Measurements from ENCODE around the gene WDR5B. TPM values are rescaled to one million over a fixed set of nuclear protein-coding genes. Genes with fewer than 3 reads are reported as not detected.

WDR5B gene
- total RNA-seq, 4 donors from 2014 or later = 2.5 to 3.3 (median 3.0) TPM

DNA sequence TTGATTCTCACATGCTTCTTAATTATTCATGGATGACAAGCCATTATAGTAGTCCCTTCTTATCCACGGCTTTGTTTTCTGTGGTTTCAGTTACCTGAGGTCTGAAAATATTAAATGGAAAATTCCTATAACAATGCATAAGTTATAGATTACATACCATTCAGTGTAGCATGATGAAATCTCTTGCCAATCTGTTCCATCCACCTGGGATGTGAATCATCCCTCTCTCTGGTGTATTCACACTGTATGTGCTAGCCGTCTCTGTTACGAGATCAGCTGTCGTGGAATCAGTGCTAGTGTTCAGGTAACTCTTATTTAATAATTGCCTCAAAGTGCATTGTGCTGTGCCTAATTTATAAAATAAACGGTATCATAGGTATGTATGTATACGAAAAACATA is 5.2 kb downstream of the WDR5B start:
- H3K4me3 ChIP-seq = no peak overlapping the region
- no peaks in the 10 kb centered on the region for H3K9me3 ChIP-seq
- WGBS = 83% methylated on average over 6 of the region's 6 CpGs
- intact Hi-C loops (cut with DNase I) = no loop called here
- H3K36me3 ChIP-seq = peaks cover 16 to 71% (median 57%) of the 10 kb centered on the region in 4 donors
- peaks cover 20 to 31% (median 24%) of the 10 kb centered on the region in 4 donors for H3K4me1 ChIP-seq
- TF ChIP-seq POLR2AphosphoS5 (IDR thresholded peaks at IDR 0.05) (no peak), EP300 (IDR thresholded peaks at IDR 0.05) (no peak), POLR2A (IDR thresholded peaks at IDR 0.05; ENCODE audit: low read depth) (no peak)
- TF ChIP-seq, protein P1, sequence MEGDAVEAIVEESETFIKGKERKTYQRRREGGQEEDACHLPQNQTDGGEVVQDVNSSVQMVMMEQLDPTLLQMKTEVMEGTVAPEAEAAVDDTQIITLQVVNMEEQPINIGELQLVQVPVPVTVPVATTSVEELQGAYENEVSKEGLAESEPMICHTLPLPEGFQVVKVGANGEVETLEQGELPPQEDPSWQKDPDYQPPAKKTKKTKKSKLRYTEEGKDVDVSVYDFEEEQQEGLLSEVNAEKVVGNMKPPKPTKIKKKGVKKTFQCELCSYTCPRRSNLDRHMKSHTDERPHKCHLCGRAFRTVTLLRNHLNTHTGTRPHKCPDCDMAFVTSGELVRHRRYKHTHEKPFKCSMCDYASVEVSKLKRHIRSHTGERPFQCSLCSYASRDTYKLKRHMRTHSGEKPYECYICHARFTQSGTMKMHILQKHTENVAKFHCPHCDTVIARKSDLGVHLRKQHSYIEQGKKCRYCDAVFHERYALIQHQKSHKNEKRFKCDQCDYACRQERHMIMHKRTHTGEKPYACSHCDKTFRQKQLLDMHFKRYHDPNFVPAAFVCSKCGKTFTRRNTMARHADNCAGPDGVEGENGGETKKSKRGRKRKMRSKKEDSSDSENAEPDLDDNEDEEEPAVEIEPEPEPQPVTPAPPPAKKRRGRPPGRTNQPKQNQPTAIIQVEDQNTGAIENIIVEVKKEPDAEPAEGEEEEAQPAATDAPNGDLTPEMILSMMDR (IDR thresholded peaks at IDR 0.05) = no peak
- H3K27ac ChIP-seq (replicated peaks in 1 of 4) = no peak overlapping the region
- H3K27me3 ChIP-seq = no peaks in the 10 kb centered on the region
- no peak for DNase-seq (ENCODE audit: extremely low spot score)

DNA sequence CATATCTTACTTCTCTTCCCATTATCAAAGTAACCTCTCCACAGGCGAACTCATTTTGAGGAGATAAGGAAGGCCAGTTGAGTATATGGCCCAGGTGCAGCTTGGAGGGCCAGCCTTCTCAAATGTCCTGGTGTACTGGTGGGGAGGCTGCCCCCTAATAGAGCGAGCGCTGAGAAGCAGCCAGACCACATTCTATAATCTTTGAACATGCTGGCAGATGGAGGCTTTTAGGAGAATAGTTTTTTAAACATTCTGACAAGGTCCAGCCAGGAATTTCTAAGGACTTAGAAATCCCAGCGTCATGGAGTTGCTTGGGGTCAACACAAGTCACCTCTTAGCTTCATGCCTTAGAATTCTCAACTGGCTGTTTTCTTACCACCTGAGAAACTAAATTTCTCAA is 5.8 kb downstream of the WDR5B start:
- Histone ChIP-seq H3K4me1 (peaks cover 16 to 28% (median 20%) of the 10 kb centered on the region in 4 donors), H3K36me3 (peaks cover 16 to 75% (median 62%) of the 10 kb centered on the region in 4 donors), H3K9me3 (no peaks in the 10 kb centered on the region), H3K4me3 (no peak overlapping the region), H3K27me3 (no peaks in the 10 kb centered on the region), H3K27ac (replicated peaks in 1 of 4) (peak overlapping the region in 1 of 4 donors; percentile 2)
- intact Hi-C loops (cut with DNase I) = no loop called here
- no peak for DNase-seq (ENCODE audit: extremely low spot score)
- WGBS = 85% methylated on average over 4 of the region's 4 CpGs
- TF ChIP-seq, protein P1 (IDR thresholded peaks at IDR 0.05) = no peak
- TF ChIP-seq POLR2AphosphoS5 (IDR thresholded peaks at IDR 0.05) (no peak), EP300 (IDR thresholded peaks at IDR 0.05) (no peak)

DNA sequence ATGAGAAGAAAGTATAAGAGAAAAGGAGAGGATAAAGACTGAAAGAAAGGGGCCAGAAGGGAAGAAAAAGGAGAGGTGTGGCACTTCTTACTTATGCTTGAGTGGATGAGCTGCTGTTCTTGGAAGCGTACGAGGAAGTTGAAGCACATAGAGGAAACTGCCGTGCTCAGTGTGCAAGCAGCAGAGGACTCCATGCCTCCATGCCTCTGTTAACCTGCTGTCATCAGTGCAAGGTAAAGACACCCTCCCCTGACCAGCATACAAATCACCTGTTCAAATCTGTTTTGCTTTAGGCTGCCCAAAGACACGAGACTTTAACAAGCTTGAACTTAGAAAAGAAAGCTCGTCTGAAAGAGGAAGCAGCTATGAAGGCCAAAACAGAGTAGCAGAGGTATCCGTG is 6.4 kb downstream of the WDR5B start:
- WGBS = 66% methylated on average over 6 of the region's 6 CpGs
- no peak for DNase-seq (ENCODE audit: extremely low spot score)
- peaks cover 19 to 82% (median 68%) of the 10 kb centered on the region in 4 donors for H3K36me3 ChIP-seq
- no peak overlapping the region for H3K4me3 ChIP-seq
- no peaks in the 10 kb centered on the region for H3K27me3 ChIP-seq
- intact Hi-C loops (cut with DNase I) = no loop called here
- peak overlapping the region in 1 of 4 donors; percentile 2 for H3K27ac ChIP-seq (replicated peaks in 1 of 4)
- no peaks in the 10 kb centered on the region for H3K9me3 ChIP-seq
- peaks cover 9 to 22% (median 14%) of the 10 kb centered on the region in 4 donors for H3K4me1 ChIP-seq
- TF ChIP-seq EP300 (IDR thresholded peaks at IDR 0.05) (no peak), POLR2AphosphoS5 (IDR thresholded peaks at IDR 0.05) (no peak), POLR2A (IDR thresholded peaks at IDR 0.05; ENCODE audit: low read depth) (no peak)
- TF ChIP-seq, protein P1 (IDR thresholded peaks at IDR 0.05) = no peak

DNA sequence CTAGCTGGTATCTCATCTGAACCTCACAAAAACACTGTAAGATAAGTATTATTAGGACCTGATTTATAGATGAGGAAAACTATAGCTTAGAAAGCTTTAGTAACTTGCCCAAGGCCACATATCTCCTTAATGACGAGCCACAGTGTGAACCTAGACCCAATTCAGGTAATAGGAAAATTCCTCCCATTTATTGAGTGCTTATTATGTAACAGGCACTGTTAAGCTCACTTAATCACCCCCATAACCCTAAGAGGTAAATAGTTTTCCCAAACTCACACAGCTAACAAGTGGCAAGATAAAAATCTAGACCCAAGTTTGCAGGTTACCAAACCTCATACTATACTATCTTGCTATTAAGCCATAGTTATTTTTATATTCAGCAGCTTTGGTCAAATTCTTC is 7.9 kb downstream of the WDR5B start:
- peaks cover 23 to 94% (median 80%) of the 10 kb centered on the region in 4 donors for H3K36me3 ChIP-seq
- no peaks in the 10 kb centered on the region for H3K27me3 ChIP-seq
- no peak overlapping the region for H3K4me3 ChIP-seq
- H3K4me1 ChIP-seq = peaks cover 0 to 9% (median under 1%) of the 10 kb centered on the region in 4 donors
- WGBS = 92% methylated on average over 1 of the region's 1 CpG
- TF ChIP-seq POLR2AphosphoS5 (IDR thresholded peaks at IDR 0.05) (no peak), EP300 (IDR thresholded peaks at IDR 0.05) (no peak), POLR2A (IDR thresholded peaks at IDR 0.05; ENCODE audit: low read depth) (no peak)
- TF ChIP-seq, protein P1 (IDR thresholded peaks at IDR 0.05) = no peak
- no peak for DNase-seq (ENCODE audit: extremely low spot score)
- intact Hi-C loops (cut with DNase I) = no loop called here
- H3K9me3 ChIP-seq = no peaks in the 10 kb centered on the region
- no peak overlapping the region for H3K27ac ChIP-seq (replicated peaks in 1 of 4)

DNA sequence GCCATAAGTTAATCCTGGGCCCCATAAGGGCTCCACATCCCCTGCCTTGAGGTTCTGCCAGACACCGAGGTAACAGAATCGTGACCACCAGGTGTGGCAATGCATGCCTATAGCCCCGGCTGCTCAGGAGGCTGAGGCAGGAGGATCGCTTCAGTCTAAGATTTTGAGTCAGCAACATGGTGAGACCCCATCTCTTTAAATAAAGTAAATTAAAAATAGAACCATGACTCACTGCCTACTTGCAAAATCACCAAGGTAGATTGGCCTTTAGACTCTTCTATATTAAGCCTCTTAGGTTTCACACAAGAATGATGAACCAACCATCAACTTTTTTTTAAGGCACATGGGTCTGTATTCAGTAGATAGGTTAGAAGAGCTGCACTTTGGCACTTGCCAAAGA is 9.7 kb downstream of the WDR5B start:
- Histone ChIP-seq H3K27me3 (no peaks in the 10 kb centered on the region), H3K4me1 (no peaks in the 10 kb centered on the region), H3K36me3 (peaks cover 23 to 84% (median 73%) of the 10 kb centered on the region in 4 donors), H3K9me3 (no peaks in the 10 kb centered on the region), H3K27ac (replicated peaks in 1 of 4) (no peak overlapping the region), H3K4me3 (no peak overlapping the region)
- TF ChIP-seq EP300 (IDR thresholded peaks at IDR 0.05) = no peak
- intact Hi-C loops (cut with DNase I) = no loop called here
- 86% methylated on average over 4 of the region's 4 CpGs for WGBS
- DNase-seq (ENCODE audit: extremely low spot score) = no peak

Data from esophagus muscularis mucosa (tissue), 4 donors.